Neuronal stem cell (in vitro differentiated cells): Measurements from ENCODE around the gene CCDC171.
"Not testable (repeated sequence)": the region's sequence is repeated elsewhere in the genome, so short reads cannot be mapped to it uniquely, and the experiment has no call there.

Experiments
- DNase-seq: peaks from one replicate; pipeline ENCODE4 v3.0.0-alpha.2; 2013; ENCODE audit warnings: low spot score
- H2AFZ ChIP-seq: one replicate; pipeline ENCODE4 v1.6.1; 2013; ENCODE audit warnings: mild to moderate bottlenecking, low read length, inconsistent platforms
- H2AK5ac ChIP-seq: 2 replicates; pipeline ENCODE4 v1.6.1; 2013; ENCODE audit warnings: low read depth, mild to moderate bottlenecking, inconsistent platforms, low read length, moderate library complexity, mixed read lengths
- H2BK120ac ChIP-seq: 2 replicates; pipeline ENCODE4 v1.6.1; 2013; ENCODE audit warnings: low read depth, mild to moderate bottlenecking, inconsistent platforms, low read length, moderate library complexity, mixed read lengths
- H2BK12ac ChIP-seq: one replicate; pipeline ENCODE4 v1.6.1; 2013; ENCODE audit warnings: low read length, inconsistent platforms
- H2BK15ac ChIP-seq: 2 replicates; pipeline ENCODE4 v1.6.1; 2013; ENCODE audit warnings: mild to moderate bottlenecking, low read length, inconsistent platforms, mixed read lengths
- H2BK5ac ChIP-seq: one replicate; pipeline ENCODE4 v1.6.1; 2013; ENCODE audit warnings: inconsistent platforms, mild to moderate bottlenecking, low read length, moderate library complexity
- H3K14ac ChIP-seq: one replicate; pipeline ENCODE4 v1.6.1; 2013; ENCODE audit warnings: low read length, inconsistent platforms
- H3K18ac ChIP-seq: 2 replicates; pipeline ENCODE4 v1.6.1; 2013; ENCODE audit warnings: low read length, inconsistent platforms
- H3K23ac ChIP-seq: 2 replicates; pipeline ENCODE4 v1.6.1; 2013; ENCODE audit warnings: low read depth, mild to moderate bottlenecking, mixed read lengths, low read length, inconsistent platforms; ENCODE audit not compliant: poor library complexity
- H3K27ac ChIP-seq: replicated peaks from 3 replicates; pipeline ENCODE4 v1.5.1; 2013; ENCODE audit warnings: low read length, inconsistent platforms
- H3K27me3 ChIP-seq, 3 experiments: 2 replicates each; pipeline ENCODE4 v1.6.1; 2013; ENCODE audit warnings: low read length in 3 of 3, mild to moderate bottlenecking in 2 of 3, inconsistent platforms in 1 of 3, low read depth in 1 of 3, mixed read lengths in 1 of 3, moderate library complexity in 1 of 3; ENCODE audit not compliant: control insufficient read depth in 3 of 3, insufficient read depth in 3 of 3
- H3K36me3 ChIP-seq, 2 donors: replicated peaks in 1 of 2; 2 replicates each; pipeline ENCODE4 v1.6.1; 2013; ENCODE audit warnings: low read length in 2 of 2; ENCODE audit not compliant: control insufficient read depth in 2 of 2, insufficient read depth in 2 of 2
- H3K4ac ChIP-seq: 2 replicates; pipeline ENCODE4 v1.6.1; 2013; ENCODE audit warnings: inconsistent platforms, mild to moderate bottlenecking, low read length, moderate library complexity
- H3K4me1 ChIP-seq, 2 donors: 1 replicate in 1 of 2; 2 replicates in 1 of 2; pipeline ENCODE4 v1.6.1; 2013; ENCODE audit warnings: low read length in 2 of 2, low read depth in 1 of 2; ENCODE audit not compliant: control insufficient read depth in 2 of 2, insufficient read depth in 1 of 2
- H3K4me2 ChIP-seq: one replicate; pipeline ENCODE4 v1.6.1; 2013; ENCODE audit warnings: mild to moderate bottlenecking, low read length, inconsistent platforms; ENCODE audit not compliant: insufficient read depth, poor library complexity, severe bottlenecking
- H3K4me3 ChIP-seq, 2 donors: 2 replicates each; pipeline ENCODE4 v1.5.1; 2013; ENCODE audit warnings: low read length in 2 of 2, mild to moderate bottlenecking in 2 of 2, inconsistent platforms in 1 of 2, moderate library complexity in 1 of 2
- H3K79me1 ChIP-seq: one replicate; pipeline ENCODE4 v1.6.1; 2013; ENCODE audit warnings: low read depth, mild to moderate bottlenecking, inconsistent platforms, low read length, moderate library complexity
- H3K9ac ChIP-seq: one replicate; pipeline ENCODE4 v1.6.1; 2013; ENCODE audit warnings: mild to moderate bottlenecking, low read depth, low read length, inconsistent platforms; ENCODE audit not compliant: poor library complexity
- H3K9me3 ChIP-seq, 2 donors: replicated peaks in 1 of 2; 2 replicates each; pipeline versions ENCODE3 to v1.6.1; 2013; ENCODE audit warnings: low read length in 2 of 2, mild to moderate bottlenecking in 2 of 2, inconsistent platforms in 1 of 2, low read depth in 1 of 2, mixed read lengths in 1 of 2, moderate library complexity in 1 of 2; ENCODE audit not compliant: control insufficient read depth in 2 of 2, insufficient read depth in 1 of 2
- H4K8ac ChIP-seq: one replicate; pipeline ENCODE4 v1.6.1; 2013; ENCODE audit warnings: low read depth, mild to moderate bottlenecking, inconsistent platforms, low read length, moderate library complexity
- H4K91ac ChIP-seq: one replicate; pipeline ENCODE4 v1.6.1; 2013; ENCODE audit warnings: low read length, low read depth, mild to moderate bottlenecking, inconsistent platforms; ENCODE audit not compliant: poor library complexity
- WGBS, 2 donors: extraction: QIAGEN DNeasy Blood & Tissue Kit; methylation state at CpG; one replicate each; pipeline ENCODE4 v1.1.7; 2013; ENCODE audit warnings: missing lambda C conversion rate in 2 of 2, mixed read lengths in 1 of 2; ENCODE audit not compliant: insufficient read length in 2 of 2, insufficient replicate concordance in 1 of 2; ENCODE audit errors: extremely low coverage in 2 of 2; 5-methylcytosine and 5-hydroxymethylcytosine counted together

Gene CCDC171

DNA sequence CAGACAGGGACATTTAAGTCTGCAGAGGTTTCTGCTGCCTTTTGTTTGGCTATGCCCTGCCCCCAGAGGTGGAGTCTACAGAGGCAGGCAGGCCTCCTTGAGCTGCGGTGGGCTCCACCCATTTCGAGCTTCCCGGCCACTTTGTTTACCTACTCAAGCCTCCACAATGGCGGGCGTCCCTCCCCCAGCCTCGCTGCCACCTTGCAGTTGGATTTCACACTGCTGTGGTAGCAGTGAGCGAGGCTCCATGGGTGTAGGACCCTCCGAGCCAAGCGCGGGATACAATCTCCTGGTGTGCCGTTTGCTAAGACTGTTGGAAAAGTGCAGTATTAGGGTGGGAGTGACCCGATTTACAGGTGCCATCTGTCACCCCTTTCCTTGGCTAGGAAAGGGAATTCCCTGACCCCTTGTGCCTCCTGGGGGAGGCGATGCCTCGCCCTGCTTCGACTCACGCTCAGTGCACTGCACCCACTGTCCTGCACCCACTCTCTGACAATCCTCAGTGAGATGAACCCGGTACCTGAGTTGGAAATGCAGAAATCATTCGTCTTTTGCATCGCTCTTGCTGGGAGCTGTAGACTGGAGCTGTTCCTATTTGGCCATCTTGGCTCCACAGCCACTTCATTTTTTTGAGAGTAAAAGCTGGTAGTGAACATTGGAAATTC lies 48.0 kb downstream of the CCDC171 start:
- H3K4me1 ChIP-seq, H3K9me3 ChIP-seq, H3K18ac ChIP-seq, H2AK5ac ChIP-seq, H3K79me1 ChIP-seq, H3K23ac ChIP-seq, H3K9ac ChIP-seq, H2BK5ac ChIP-seq, H3K4me3 ChIP-seq, H3K27ac ChIP-seq, H2BK120ac ChIP-seq, H3K4ac ChIP-seq, H3K36me3 ChIP-seq, DNase-seq, H4K91ac ChIP-seq, H2BK15ac ChIP-seq, H2BK12ac ChIP-seq, H2AFZ ChIP-seq, H3K27me3 ChIP-seq, H3K4me2 ChIP-seq, H3K14ac ChIP-seq: not testable (repeated sequence)
- no CpG with 5 or more reads among the region's 19 CpGs for WGBS, 2 donors
- H4K8ac ChIP-seq: peak overlapping the region; percentile 93

- Histone ChIP-seq H3K79me1 (no peaks in the 10 kb centered on the region), H3K23ac (no peak overlapping the region), H4K8ac (no peak overlapping the region), H3K9me3 (no peaks in the 10 kb centered on the region), H3K4me1 (no peaks in the 10 kb centered on the region), H3K9ac (no peak overlapping the region), H2AFZ (no peak overlapping the region), H3K14ac (no peak overlapping the region), H2BK15ac (no peak overlapping the region), H3K27me3 (no peaks in the 10 kb centered on the region), H2BK12ac (no peak overlapping the region), H4K91ac (no peak overlapping the region), H3K18ac (no peak overlapping the region), H3K4me3 (no peak overlapping the region), H2BK5ac (no peak overlapping the region), H2BK120ac (no peak overlapping the region), H3K27ac (no peak overlapping the region), H3K36me3 (no peaks in the 10 kb centered on the region), H2AK5ac (no peak overlapping the region), H3K4me2 (no peak overlapping the region), H3K4ac (no peak overlapping the region)
- peak; percentile 23 for DNase-seq
- WGBS, 2 donors: no CpG with 5 or more reads among the region's 2 CpGs
Measured at GRCh38 chr9:15606643-15607472, 54.0 kb downstream of the CCDC171 start.

DNA sequence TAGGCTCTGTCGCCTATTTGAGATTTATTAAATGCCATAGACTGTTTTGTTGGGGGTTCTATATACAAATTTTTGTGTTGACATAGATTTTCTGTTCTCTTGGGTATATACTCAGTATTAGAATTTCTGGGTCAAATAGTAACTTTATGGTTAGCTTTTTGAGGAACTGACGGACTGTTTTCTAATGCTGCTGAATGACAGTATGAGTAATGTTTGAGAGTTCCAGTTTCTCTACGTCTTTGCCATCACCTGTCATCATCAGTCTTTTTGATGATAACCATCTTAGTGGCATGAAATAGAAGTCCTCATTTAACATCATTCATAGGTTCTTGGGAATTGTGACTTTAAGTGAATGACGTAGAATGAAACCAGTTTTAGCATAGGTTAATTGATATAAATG lies 60.1 kb downstream of the CCDC171 start:
- no peak overlapping the region for H3K4ac ChIP-seq
- H3K4me1 ChIP-seq: no peaks in the 10 kb centered on the region
- H3K79me1 ChIP-seq: no peaks in the 10 kb centered on the region
- no peak overlapping the region for H2AFZ ChIP-seq
- no peak overlapping the region for H2BK120ac ChIP-seq
- H3K14ac ChIP-seq: no peak overlapping the region
- H2AK5ac ChIP-seq: no peak overlapping the region
- no CpG with 5 or more reads among the region's 4 CpGs for WGBS, 2 donors
- H3K9me3 ChIP-seq: peaks cover 0 to 8% of the 10 kb centered on the region in 2 donors
- H2BK15ac ChIP-seq: no peak overlapping the region
- no peak overlapping the region for H4K91ac ChIP-seq
- H2BK12ac ChIP-seq: no peak overlapping the region
- H3K9ac ChIP-seq: no peak overlapping the region
- no peak overlapping the region for H3K23ac ChIP-seq
- no peak overlapping the region for H3K27ac ChIP-seq
- no peak overlapping the region for H4K8ac ChIP-seq
- no peak overlapping the region for H3K4me2 ChIP-seq
- no peak overlapping the region for H3K4me3 ChIP-seq
- no peaks in the 10 kb centered on the region for H3K27me3 ChIP-seq
- no peak overlapping the region for H3K18ac ChIP-seq
- H2BK5ac ChIP-seq: no peak overlapping the region
- DNase-seq: no peak
- no peaks in the 10 kb centered on the region for H3K36me3 ChIP-seq

DNA sequence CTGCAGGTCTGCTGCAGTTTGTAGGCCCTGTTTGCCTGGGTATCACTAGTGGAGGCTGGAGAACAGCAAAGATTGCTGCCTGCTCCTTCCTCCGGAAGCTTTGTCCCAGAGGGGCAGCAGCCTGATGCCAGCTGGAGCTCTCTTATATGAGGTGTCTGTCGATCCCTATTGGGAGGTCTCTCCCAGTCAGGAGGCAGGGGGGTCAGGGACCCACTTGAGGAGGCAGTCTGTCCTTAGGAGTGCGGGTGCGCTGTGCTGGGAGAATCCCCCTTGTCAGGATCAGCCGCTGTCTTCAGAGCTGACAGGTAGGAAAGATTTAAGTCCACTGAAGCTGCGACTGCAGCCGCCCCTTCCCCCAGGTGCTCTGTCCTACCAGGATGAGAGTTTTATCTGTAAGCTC lies 64.9 kb downstream of the CCDC171 start:
- no peak for DNase-seq
- H3K4ac ChIP-seq: no peak overlapping the region
- H4K8ac ChIP-seq: no peak overlapping the region
- H3K9ac ChIP-seq: no peak overlapping the region
- H3K23ac ChIP-seq: no peak overlapping the region
- no peak overlapping the region for H2AK5ac ChIP-seq
- H3K4me1 ChIP-seq: peaks cover 0 to 7% of the 10 kb centered on the region in 2 donors
- peak overlapping the region; percentile 5 for H3K18ac ChIP-seq
- H2BK12ac ChIP-seq: no peak overlapping the region
- no peak overlapping the region for H3K27ac ChIP-seq
- H3K9me3 ChIP-seq: peaks cover 0 to 8% of the 10 kb centered on the region in 2 donors
- H3K4me3 ChIP-seq: no peak overlapping the region
- no peaks in the 10 kb centered on the region for H3K36me3 ChIP-seq
- H4K91ac ChIP-seq: no peak overlapping the region
- no peak overlapping the region for H2BK15ac ChIP-seq
- H3K14ac ChIP-seq: peak overlapping the region; percentile 31
- no peak overlapping the region for H2BK5ac ChIP-seq
- H3K27me3 ChIP-seq: no peaks in the 10 kb centered on the region
- no peak overlapping the region for H2AFZ ChIP-seq
- H2BK120ac ChIP-seq: no peak overlapping the region
- no peak overlapping the region for H3K4me2 ChIP-seq
- no CpG with 5 or more reads among the region's 7 CpGs for WGBS, 2 donors
- H3K79me1 ChIP-seq: no peaks in the 10 kb centered on the region
